ENCODE data around the gene DPH7.
"Not testable (repeated sequence)": the region's sequence is repeated elsewhere in the genome, so short reads cannot be mapped to it uniquely, and the experiment has no call there.

DPH7 gene

DNA sequence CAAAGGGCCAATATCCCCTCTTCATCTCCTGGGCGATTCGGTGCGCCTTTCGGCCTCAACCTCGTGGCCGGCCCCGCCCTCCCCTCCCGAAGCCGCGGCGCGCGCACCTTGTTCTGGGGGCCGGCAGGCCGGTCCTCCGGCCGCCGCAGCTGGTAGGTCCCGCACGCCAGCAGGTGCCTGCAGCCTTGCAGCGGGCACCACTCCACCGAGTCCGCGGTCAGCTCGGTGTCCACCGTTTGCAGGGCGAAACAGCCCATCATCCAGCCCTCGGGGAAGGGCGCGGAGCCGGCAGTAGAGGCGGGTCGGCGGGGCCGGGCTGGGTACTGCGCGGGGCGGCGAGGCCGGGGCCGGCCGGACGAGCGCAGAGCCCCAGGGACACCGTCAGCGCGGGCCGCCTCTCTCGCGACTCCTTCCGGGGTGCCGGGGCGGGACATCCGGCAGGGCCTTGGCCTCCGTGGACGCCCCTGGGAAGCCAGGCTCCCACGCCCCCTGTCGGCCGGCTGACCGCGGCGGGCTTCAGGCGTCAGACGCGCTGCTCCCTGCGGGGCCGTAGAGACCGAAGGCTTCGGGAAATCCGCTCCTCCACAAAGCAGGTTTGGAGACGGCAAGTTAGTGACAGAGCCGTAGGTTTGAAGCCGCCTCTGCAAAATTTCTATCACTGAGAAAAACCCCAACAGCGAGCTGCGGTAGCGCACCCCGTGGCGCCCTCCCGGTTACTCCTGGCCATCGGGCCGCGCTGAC, at the start of gene DPH7:
DPH7 (minus strand) TSS at position 408 of the 741 bp plus-strand sequence; CDS start at position 260, 148 bp downstream.
- peak; percentile 92 to 94 for DNase-seq (ENCODE audit: low read depth in 2 of 2, low spot score in 1 of 2)

DNA sequence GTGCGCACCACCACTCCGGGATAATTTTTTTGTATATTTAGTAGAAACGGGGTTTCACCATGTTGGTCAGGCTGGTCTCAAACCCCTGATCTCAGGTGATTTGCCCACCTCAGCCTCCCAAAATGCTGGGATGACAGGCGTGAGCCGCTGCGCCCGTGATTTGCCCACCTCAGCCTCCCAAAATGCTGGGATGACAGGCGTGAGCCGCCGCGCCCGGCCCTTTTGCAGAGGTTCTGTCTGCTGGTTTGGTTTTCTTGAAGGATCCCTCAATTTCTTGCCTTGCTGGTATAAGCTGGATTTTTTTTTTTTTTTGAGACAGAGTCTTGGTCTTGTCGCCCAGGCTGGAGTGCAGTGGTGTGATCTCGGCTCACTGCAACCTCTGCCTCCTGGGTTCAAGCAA, 48.7 kb upstream of the DPH7 start:
- not testable (repeated sequence) for DNase-seq (ENCODE audit: low read depth in 2 of 2, low spot score in 1 of 2)

DNA sequence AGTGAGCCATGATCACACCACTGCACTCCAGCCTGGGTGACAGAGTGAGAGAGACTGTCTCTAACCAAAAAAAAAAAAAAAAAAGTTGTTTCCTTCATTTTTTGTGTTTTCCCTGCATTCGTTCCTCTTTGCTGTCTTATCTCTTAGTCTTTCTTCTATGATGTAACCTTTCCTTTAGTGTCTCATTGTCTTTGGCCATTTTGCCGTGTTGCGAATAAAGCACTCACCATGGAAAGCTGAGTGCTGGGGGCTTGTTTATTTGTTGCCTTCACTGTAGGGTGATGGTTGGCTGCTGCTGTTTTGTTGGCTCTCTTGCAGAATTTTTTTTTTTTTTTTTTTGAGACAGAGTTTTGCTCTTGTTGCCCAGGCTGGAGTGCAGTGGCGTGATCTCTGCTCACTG, 47.7 kb upstream of the DPH7 start:
- no peak for DNase-seq (ENCODE audit: low read depth in 2 of 2, low spot score in 1 of 2)

DNA sequence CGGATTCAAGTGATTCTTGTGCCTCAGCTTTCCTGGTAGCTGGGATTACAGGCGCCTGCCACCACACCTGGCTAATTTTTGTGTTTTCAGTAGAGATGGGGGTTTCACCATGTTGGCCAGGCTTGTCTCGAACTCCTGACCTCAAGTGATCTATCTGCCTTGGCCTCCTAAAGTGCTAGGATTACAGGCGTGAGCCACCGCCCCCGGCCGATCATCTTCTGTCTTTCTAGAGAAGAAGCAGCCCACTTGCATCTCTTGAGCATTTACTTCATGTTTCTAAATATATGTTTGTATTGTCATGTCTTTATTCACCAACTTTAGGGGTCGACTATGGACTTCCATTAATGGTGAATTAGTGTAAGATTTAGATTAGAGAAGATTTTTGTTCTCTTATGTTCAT, 43.5 kb upstream of the DPH7 start:
- not testable (repeated sequence) for DNase-seq (ENCODE audit: low read depth in 2 of 2, low spot score in 1 of 2)

DNA sequence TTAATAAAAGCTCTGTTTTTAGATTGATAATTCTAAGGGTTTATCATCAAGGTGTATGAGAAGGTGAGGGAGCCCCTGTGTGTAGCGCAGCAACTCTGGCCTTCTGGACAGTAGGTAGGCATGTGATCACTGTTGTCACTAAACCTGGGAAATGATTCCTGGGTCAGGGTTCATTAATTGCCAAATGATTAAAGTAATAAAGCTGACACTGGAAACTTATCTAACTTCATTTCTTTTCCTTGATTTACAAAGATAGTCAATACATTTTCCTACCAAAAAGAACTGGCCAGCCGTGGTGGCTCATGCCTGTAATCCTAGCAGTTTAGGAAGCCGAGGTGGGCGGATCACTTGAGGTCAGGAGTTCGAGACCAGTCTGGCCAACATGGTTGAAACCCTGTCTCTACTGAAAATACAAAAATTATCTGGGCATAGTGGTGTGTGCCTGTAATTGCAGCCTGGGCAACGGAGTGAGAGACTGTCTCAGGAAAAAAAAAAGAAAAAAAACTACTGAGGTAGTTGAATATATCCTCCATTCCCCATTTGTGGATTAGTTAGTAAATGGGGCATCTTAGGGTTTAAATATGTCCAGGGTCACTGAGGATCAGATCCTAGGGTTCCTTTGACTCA, 42.5 kb upstream of the DPH7 start:
- DNase-seq (ENCODE audit: low read depth in 2 of 2, low spot score in 1 of 2), result no peak

DNA sequence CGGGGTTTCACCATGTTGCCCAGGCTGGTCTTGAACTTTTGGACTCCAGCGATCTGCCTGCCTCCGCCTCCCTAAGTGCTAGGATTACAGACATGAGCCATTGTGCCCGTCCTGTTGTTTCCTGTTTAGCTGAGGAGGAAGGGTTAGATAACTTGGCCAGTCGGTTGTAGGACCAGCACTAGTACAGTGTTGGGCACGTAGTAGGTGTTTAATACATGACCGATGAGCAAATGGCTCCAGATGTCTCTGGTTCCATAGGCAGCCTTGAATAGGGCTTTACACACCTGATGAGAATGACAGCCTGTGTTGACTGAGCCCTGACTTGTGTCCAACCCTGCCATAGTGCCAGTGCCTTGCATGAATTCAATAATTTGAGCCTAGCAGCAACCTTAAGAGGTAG, 41.9 kb upstream of the DPH7 start:
- DNase-seq (ENCODE audit: low read depth in 2 of 2, low spot score in 1 of 2), result no peak

DNA sequence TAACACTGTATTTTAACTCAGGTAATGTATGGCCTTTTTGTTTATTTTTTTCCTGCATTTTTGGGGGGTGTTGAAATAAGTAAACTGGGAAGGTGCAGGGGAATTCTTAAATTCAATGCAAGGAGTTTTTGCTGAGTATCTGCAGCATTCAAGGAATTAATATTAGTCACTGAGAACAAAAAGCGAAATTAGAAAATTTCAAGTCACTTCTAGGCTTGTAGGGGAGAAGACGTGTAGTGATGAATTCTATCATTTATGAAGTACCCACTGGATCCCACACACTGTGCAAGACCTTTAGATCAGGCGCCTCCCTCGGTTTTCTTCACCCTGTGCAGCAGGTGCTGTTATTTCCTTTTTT, 41.3 kb upstream of the DPH7 start:
- no peak for DNase-seq (ENCODE audit: low read depth in 2 of 2, low spot score in 1 of 2)

DNA sequence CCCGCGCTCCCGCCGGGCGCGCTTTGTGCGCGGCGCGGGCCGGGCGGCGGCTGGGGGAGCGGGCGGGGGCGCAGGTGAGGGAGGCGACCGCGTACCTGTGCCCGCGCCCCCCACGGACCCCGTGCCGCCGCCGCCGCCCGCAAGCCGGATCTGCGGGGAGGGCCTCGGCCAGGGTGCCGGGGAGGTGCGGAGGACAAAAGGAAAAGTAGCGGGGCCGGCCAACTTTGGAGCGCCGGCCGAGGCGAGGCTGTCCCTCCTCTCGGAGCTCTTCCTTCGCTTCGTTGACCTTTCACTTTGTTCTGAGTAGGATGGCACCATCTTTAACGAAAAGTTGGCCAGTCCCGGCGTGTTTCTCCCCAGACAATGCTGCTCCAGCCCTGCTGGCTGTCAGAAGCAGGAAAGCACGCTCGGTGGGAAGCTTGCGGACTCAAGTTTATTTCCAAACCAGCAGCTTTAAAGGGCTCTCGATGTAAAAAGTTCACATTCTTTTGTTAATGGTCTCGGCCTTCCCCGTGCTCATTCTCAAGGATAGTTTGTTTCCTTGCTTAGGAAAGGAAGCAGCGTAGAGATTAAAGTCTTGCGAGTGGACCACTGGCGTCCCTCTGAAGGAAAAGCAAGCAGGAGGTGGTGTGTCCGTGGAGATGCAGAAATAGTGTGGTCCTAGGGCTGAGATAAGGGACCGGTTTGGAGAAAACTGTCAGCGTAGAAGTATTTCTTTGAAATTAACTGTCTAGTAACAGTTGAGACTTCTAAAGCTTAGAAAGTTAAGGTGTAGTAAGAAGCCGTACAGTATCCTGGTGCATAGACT, 40.7 kb upstream of the DPH7 start:
- no peak for DNase-seq (ENCODE audit: low read depth in 2 of 2, low spot score in 1 of 2)

DNA sequence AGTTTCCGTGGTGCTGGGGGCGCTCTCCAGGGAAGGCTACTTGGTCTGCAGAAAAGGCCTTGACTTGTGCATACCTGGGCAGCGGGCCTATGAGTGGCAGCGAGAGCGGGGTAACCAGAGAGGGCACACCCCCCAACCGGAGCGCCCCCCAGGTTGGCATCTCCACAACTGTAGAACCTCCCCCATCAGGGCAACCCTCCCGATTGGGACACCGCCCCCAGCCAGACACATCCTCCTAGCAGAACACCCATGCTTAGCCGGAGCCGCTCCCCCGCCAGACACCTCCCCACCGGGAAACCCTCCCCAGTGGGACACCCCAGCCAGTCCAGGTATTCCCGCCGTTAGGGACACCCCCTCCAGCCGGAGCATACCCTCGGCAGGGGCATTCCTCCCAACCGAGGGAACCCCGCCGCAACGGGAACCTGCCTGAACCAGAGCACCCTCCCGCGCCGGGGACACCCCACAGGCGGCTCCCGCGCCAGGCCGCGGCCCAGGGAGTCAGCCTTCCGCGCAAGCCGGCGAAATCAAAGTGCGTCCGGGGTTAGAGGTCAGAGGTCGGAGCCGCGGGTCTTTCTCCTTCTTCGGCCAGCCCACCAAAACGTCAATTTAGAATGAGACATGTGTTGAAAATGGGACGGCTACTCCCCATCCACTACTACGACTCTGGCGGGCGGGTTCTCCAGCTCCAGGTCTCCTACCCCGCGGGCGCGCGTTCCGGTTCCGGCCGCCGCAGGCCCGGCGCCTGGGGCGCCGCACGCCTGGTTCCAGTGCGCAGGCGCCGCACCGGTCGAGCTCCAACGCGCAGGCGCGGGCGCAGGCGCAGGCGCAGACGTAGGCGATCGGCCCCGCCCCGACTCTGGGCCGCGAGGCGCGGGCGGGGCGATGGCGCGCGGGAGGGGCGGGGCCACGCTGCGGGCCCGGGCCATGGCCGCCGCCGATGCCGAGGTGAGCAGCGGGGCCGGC, 39.7 kb upstream of the DPH7 start, which contains the start of gene EHMT1:
EHMT1 (plus strand) TSS at position 901 of the 963 bp plus-strand sequence; CDS start at position 925, 24 bp downstream.
- peak; percentile 63 to 84 for DNase-seq (ENCODE audit: low read depth in 2 of 2, low spot score in 1 of 2)

DNA sequence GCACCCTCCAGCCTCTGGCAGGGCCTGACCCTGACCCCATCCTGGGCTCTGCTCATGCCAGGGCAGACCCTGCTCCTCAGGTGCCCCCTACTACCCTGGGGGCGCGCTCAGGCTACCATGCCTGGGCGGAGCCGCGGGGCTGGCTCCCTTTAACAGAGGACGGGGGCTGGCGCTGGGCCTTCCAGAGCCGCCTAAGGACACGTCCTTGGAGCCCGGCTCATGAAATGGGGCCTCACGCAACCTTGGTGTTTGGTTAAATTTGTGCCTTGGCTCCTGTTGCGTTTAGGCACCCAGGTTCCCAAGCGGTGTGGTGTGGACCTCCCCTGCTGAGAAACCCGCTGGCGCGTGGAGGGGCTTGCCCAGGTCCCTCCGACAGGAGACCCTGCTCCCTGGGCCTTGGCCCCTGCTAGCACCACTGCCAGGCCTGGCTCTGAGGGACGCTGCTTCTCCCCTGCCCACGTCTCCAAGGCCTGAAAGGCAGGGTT, 36.7 kb upstream of the DPH7 start:
- DNase-seq (ENCODE audit: low read depth in 2 of 2, low spot score in 1 of 2), result no peak

DNA sequence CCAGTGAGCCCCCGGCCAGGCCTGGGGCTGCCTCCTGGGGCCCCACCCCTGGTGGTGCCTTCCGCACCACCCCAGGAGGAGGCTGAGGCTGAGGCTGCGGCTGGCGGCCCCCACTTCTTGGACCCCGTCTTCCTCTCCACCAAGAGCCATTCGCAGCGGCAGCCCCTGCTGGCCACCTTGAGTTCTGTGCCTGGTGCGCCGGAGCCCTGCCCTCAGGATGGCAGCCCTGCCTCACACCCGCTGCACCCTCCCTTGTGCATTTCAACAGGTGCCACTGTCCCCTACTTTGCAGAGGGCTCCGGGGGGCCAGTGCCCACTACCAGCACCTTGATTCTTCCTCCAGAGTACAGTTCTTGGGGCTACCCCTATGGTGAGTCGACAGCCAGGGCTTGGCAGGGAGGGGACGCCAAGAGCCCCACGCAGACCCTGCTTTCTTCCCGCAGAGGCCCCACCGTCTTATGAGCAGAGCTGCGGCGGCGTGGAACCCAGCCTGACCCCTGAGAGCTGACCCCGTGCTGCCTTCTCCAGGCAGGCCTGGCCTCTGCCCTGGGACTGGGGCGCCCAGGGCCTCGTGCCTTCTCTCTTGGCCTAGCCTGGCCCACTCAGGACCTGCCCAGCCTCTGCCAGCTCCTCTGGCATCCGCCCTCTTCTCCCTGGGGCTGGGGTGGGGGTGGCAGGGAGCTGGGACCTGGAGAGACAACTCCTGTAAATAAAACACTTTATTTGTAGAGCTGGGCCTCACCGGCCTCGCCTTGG, 36.1 kb upstream of the DPH7 start:
- DNase-seq (ENCODE audit: low read depth in 2 of 2, low spot score in 1 of 2), result no peak

DNA sequence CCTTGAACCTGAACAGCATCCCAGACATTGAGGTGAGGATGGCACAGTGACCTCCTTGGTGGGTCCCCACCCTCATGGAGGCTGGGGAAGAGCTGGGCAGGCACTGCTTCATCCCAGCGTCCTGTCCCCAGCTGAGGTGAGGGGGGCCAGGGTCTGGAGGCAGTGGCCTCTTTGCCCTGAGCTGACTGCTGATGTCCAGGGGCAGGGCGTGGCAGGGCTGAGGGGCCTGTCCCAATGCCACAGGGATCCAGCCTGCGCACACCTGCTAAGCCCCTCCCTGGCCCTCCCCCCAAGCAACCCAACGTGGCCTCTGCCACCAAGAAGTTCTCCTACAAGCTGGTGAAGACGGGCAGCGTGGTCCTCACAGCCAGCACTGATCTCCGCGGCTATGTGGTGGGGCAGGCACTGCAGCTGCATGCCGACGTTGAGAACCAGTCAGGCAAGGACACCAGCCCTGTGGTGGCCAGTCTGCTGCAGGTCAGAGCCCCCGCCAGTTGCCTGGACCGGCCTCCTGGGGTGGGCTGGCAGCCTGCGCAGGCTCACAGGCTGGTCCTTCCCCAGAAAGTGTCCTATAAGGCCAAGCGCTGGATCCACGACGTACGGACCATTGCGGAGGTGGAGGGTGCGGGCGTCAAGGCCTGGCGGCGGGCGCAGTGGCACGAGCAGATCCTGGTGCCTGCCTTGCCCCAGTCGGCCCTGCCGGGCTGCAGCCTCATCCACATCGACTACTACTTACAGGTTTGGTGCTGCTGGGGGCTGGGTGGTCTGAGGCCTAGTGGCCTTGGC, 35.2 kb upstream of the DPH7 start:
- DNase-seq (ENCODE audit: low read depth in 2 of 2, low spot score in 1 of 2), result no peak

DNA sequence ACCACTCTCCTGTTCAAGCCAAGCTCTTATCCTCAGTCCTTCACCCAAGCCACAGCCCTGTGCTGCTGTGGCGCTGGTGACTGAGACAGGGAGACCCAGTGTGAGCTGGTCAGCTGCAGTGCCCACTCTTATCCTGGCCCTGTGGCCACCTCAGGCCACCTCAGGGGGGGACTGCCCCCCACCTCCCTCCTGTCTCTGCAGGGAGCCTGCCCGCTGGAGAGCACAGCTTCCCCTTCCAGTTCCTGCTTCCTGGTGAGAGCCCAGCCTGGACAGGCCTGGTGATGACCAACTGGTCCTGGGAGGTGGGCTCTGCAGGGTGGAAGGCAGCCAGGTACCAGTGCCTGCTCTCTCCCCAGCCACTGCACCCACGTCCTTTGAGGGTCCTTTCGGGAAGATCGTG, 34.5 kb upstream of the DPH7 start:
- no peak for DNase-seq (ENCODE audit: low read depth in 2 of 2, low spot score in 1 of 2)

DNA sequence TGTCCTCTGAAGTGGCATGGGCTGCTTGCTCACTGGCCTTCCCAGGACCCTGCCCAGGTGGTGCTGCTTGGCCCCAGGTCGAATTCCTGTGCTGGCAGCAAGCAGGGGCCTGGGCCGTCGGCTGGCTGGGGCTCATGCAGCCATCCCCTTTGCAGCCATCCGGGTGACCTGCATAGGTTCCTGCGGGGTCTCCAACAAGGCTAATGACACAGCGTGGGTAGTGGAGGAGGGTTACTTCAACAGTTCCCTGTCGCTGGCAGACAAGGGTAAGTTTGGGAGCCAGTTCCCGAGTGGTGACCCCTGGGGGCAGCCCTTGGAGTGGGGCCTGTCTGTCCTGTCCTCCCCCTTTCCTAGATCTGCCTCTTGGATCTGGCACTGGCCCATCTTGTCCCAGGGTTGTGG, 34.0 kb upstream of the DPH7 start:
- no peak for DNase-seq (ENCODE audit: low read depth in 2 of 2, low spot score in 1 of 2)

DNA sequence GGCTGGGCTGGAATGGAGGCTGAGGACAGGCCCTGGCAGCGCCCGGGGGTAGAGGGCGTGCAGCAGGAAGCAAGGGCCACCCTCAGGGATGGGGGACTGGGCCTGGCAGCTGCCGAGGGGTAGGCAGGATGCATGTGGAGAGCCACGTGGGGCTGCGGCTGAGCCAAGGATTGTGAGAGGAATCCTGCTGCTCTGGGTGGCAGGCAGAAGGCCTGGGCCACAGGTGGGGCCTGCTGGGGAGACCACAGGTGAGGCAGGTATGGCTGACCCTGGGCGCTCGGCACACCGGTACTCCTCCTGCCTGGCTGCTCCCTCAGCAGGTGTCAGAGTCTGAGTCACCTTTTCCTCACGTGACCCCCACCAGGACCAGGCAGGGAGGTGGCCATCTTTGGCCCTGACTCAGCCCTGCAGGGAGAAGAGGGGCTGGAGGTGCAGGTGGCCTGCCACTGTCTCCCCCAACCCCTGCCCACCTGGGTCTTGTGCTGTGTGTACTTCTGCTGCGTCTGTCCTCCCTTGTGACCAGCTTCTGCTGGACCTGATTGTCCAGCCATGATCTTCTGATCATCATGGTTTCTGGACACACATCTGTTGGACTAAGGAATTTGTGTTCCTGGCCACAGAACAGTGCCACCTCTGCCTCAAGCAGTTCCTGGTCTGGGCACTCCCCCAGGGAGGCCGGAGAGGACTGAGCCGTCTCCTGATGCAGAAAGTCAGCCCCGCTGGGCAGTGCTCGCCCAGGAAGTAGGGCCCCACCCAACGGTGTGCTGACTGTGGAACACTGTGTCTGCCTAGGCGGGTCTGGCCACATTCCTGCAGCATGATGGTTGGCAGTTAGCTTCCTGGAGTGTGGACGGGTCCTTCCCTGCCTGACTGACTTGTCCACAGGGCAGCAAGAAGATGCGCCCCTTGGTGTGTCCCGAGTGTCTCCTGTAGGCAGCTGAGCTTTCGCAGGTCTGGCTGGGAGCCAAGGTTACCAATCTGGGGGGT, 33.2 kb upstream of the DPH7 start:
- DNase-seq (ENCODE audit: low read depth in 2 of 2, low spot score in 1 of 2), result no peak

DNA sequence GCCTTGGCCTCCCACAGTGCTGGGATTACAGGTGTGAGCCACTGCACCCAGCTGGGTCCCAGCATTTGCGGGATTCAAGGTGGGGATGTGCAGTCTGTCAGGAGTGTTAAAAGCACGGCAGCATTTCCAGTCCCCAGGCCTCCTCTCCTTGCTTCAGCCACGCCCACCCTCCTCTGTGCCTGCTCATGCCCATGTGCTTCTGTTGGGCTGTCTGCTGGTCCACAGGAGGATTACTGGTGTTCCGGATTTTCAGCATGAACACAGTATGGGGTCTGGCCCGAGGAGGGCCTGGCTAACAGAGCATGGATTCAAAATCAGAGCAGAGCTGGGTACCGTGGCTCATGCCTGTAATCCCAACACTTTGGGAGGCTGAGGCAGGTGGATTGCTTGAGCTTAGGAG, 32.2 kb upstream of the DPH7 start:
- DNase-seq (ENCODE audit: low read depth in 2 of 2, low spot score in 1 of 2), result no peak

DNA sequence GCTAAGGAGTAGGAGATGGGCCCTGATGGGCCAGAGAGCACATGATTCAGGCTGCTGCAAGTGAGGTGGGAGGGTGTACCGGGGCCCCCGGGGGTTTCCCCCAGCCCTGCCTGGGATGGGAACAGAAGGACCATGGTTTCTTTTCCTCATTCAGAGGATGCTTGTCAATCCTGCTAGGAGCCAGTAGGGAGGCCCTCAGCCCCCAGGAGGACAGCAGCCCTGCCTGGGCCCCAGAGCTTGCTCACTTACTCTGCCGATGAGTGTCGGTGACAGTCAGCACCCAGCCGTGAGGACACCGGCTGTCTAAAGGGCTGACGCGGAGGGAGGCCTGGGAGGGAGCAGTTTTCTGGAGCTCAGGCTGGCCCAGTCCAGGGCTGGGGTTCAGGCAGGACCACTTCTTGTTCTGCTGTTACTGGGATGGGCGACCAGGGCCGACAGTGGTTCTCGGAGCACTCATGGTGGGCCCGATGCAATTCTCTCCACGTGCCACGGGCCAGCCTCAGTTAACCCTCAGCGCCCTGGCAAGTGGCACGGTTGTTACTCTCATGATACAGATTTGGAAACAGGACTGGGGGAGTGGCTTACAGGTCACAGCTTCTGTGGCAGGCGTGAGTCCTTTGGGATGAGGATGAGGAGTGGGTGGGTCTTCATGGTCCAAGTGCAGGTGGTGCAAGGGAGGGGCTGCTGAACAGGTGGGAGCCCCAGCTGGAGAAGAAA, 28.6 kb upstream of the DPH7 start:
- DNase-seq (ENCODE audit: low read depth in 2 of 2, low spot score in 1 of 2), result no peak
